Neural cell (in vitro differentiated cells): ENCODE results near the gene TGM1. TPM values are rescaled to one million over a fixed set of nuclear protein-coding genes. Genes with fewer than 3 reads are reported as not detected.

Source experiments
- H2AFZ ChIP-seq: fragments of 200-600, 300-800 bp; sonication (generic), shearing (Covaris generic); 2 replicates; pipeline ENCODE4 v1.6.0; 2014; ENCODE audit warnings: low read depth, mild to moderate bottlenecking, antibody characterized with exemption, low read length, moderate library complexity
- H3F3A ChIP-seq: fragments of 200-600 bp; shearing (Covaris generic); 2 replicates; pipeline ENCODE4 v1.6.1; 2016; ENCODE audit warnings: mild to moderate bottlenecking, moderate library complexity, mixed read lengths, antibody characterized with exemption, low read length; ENCODE audit not compliant: insufficient read depth, poor library complexity, severe bottlenecking
- H3K27ac ChIP-seq: fragments of 200-600, 300-800 bp; sonication (generic), shearing (Covaris generic); 2 replicates; pipeline ENCODE4 v1.5.1; 2014; ENCODE audit warnings: mild to moderate bottlenecking, low read length, moderate library complexity
- H3K27me3 ChIP-seq: fragments of 300-800, 200-600 bp; sonication (generic), shearing (Covaris generic); 2 replicates; pipeline ENCODE4 v1.6.0; 2014; ENCODE audit warnings: mild to moderate bottlenecking, low read depth, low read length, moderate library complexity; ENCODE audit not compliant: insufficient read depth
- H3K36me3 ChIP-seq: fragments of 300-800, 200-600 bp; sonication (generic), shearing (Covaris generic); 2 replicates; pipeline ENCODE4 v1.5.1; 2014; ENCODE audit warnings: mild to moderate bottlenecking, antibody characterized with exemption, low read length, moderate library complexity; ENCODE audit not compliant: insufficient read depth
- H3K4me2 ChIP-seq: fragments of 300-800, 200-600 bp; sonication (generic), shearing (Covaris generic); 2 replicates; pipeline ENCODE4 v1.6.0; 2014; ENCODE audit warnings: mild to moderate bottlenecking, low read length
- H3K4me3 ChIP-seq: fragments of 300-800, 200-600 bp; sonication (generic), shearing (Covaris generic); 2 replicates; pipeline ENCODE4 v1.5.1; 2014; ENCODE audit warnings: mild to moderate bottlenecking, low read length, moderate library complexity
- H3K79me2 ChIP-seq: fragments of 200-600 bp; shearing (Covaris generic); replicated peaks from 2 replicates; pipeline ENCODE4 v1.6.0; 2014; ENCODE audit warnings: mild to moderate bottlenecking, low read length, moderate library complexity; ENCODE audit not compliant: insufficient read depth
- H3K9ac ChIP-seq: fragments of 300-800, 200-600 bp; sonication (generic), shearing (Covaris generic); 2 replicates; pipeline ENCODE4 v1.6.1; 2016; ENCODE audit warnings: mild to moderate bottlenecking, low read length, mixed read lengths
- H3K9me2 ChIP-seq: fragments of 200-600 bp; shearing (Covaris generic); 2 replicates; pipeline ENCODE4 v1.6.1; 2016; ENCODE audit warnings: mild to moderate bottlenecking, low read length, mixed read lengths; ENCODE audit not compliant: insufficient read depth
- H3K9me3 ChIP-seq: fragments of 200-600, 300-800 bp; sonication (generic), shearing (Covaris generic); 2 replicates; pipeline ENCODE4 v1.6.1; 2016; ENCODE audit warnings: mild to moderate bottlenecking, mixed run types, low read length, moderate library complexity, mixed read lengths
- H4K20me1 ChIP-seq: fragments of 200-600 bp; shearing (Covaris generic); 2 replicates; pipeline ENCODE4 v1.6.1; 2016; ENCODE audit warnings: mild to moderate bottlenecking, mixed run types; ENCODE audit not compliant: insufficient read depth
- CTCF ChIP-seq: fragments of 450-650 bp; IDR thresholded peaks from 2 replicates; pipeline ENCODE4 v1.5.1; 2014; ENCODE audit warnings: antibody characterized with exemption, mild to moderate bottlenecking, moderate library complexity; ENCODE audit not compliant: poor library complexity, severe bottlenecking
- EP300 ChIP-seq: fragments of 450-650 bp; conservative IDR thresholded peaks from 2 replicates; pipeline ENCODE4 v1.6.1; 2014; ENCODE audit warnings: antibody characterized with exemption, mild to moderate bottlenecking, moderate library complexity; ENCODE audit not compliant: poor library complexity, severe bottlenecking
- EZH2 ChIP-seq: fragments of 200-600, 300-800 bp; shearing (Covaris generic), sonication (generic); IDR thresholded peaks from 2 replicates; pipeline ENCODE4 v1.6.1; 2014; ENCODE audit warnings: antibody characterized with exemption, low read length, borderline replicate concordance, mild to moderate bottlenecking; ENCODE audit not compliant: insufficient read depth, poor library complexity, severe bottlenecking
- MXI1 ChIP-seq: fragments of 450-650 bp; conservative IDR thresholded peaks from 2 replicates; pipeline ENCODE4 v1.6.1; 2014; ENCODE audit warnings: antibody characterized with exemption, mild to moderate bottlenecking; ENCODE audit not compliant: poor library complexity, severe bottlenecking
- POLR2AphosphoS5 ChIP-seq: IDR thresholded peaks from 2 replicates; pipeline ENCODE4 v1.6.1; 2012
- RAD21 ChIP-seq: fragments of 450-650 bp; conservative IDR thresholded peaks from 2 replicates; pipeline ENCODE4 v1.6.1; 2014; ENCODE audit warnings: antibody characterized with exemption, mild to moderate bottlenecking, moderate library complexity
- REST ChIP-seq: IDR thresholded peaks from 2 replicates; pipeline ENCODE4 v1.6.1; 2012; ENCODE audit warnings: borderline replicate concordance
- SMC3 ChIP-seq: fragments of 450-650 bp; conservative IDR thresholded peaks from 2 replicates; pipeline ENCODE4 v1.6.1; 2014; ENCODE audit warnings: antibody characterized with exemption, mild to moderate bottlenecking, moderate library complexity; ENCODE audit not compliant: poor library complexity
- TAF1 ChIP-seq: IDR thresholded peaks from 2 replicates; pipeline ENCODE4 v1.6.1; 2012; ENCODE audit warnings: low read depth
- polyA plus RNA-seq: library from polyadenylated mRNA; depleted of rRNA; stranded (reverse); fragments of >200 nt; gene quantifications from 2 replicates; pipeline ENCODE4 v1.2.3, GENCODE V29; 2014

TGM1 gene
- polyA plus RNA-seq, 1 donor from 2014 or later, result 3.6 TPM

GRCh38 chr14:24238123-24238522, 24.9 kb downstream of the TGM1 start:
- Histone ChIP-seq H3K36me3 (peaks cover 16% of the 10 kb centered on the region), H3K79me2 (peaks cover 29% of the 10 kb centered on the region), H3K27ac (no peak overlapping the region), H3K9ac (no peak overlapping the region), H3F3A (no peaks in the 10 kb centered on the region), H2AFZ (no peak overlapping the region), H4K20me1 (peaks cover 5% of the 10 kb centered on the region), H3K27me3 (no peaks in the 10 kb centered on the region), H3K9me2 (no peaks in the 10 kb centered on the region), H3K4me3 (no peak overlapping the region), H3K9me3 (no peaks in the 10 kb centered on the region), H3K4me2 (no peak overlapping the region)
- TF ChIP-seq POLR2AphosphoS5 (no peak), RAD21 (no peak), CTCF (no peak), MXI1 (no peak), EP300 (no peak), TAF1 (no peak), SMC3 (no peak), REST (no peak), EZH2 (no peak)

GRCh38 chr14:24237463-24237955, 25.5 kb downstream of the TGM1 start:
- H3K27ac ChIP-seq, result no peak overlapping the region
- H3K9me2 ChIP-seq, result no peaks in the 10 kb centered on the region
- H3F3A ChIP-seq, result no peaks in the 10 kb centered on the region
- no peak overlapping the region for H3K9ac ChIP-seq
- TF ChIP-seq REST, result no peak
- no peak for TF ChIP-seq TAF1
- no peak for TF ChIP-seq CTCF
- no peak for TF ChIP-seq EP300
- no peak for TF ChIP-seq EZH2
- TF ChIP-seq RAD21, result no peak
- no peak for TF ChIP-seq MXI1
- TF ChIP-seq POLR2AphosphoS5, result no peak
- TF ChIP-seq SMC3, result no peak
- H3K9me3 ChIP-seq, result no peaks in the 10 kb centered on the region
- H3K27me3 ChIP-seq, result no peaks in the 10 kb centered on the region
- H4K20me1 ChIP-seq, result peaks cover 5% of the 10 kb centered on the region
- H3K79me2 ChIP-seq, result peaks cover 31% of the 10 kb centered on the region
- H3K36me3 ChIP-seq, result peaks cover 16% of the 10 kb centered on the region
- no peak overlapping the region for H3K4me3 ChIP-seq
- H3K4me2 ChIP-seq, result no peak overlapping the region
- no peak overlapping the region for H2AFZ ChIP-seq
